NOMO-1 treated with DMSO at 0.1 percent for 48 hours (cell line): ENCODE results near the gene C6.
"Not testable (repeated sequence)": the region's sequence is repeated elsewhere in the genome, so short reads cannot be mapped to it uniquely, and the experiment has no call there.

Experiments used
- DNase-seq: peaks from one replicate; lab custom pipeline; 2025; ENCODE audit not compliant: unreplicated experiment; lab: John Stamatoyannopoulos, UW

Gene C6

GRCh38 chr5:41213340-41213739 is at the start of gene C6:
TSS of gene C6 (minus strand) at chr5:41213532. CDS start at chr5:41203230, 10,302 bp downstream.
- no peak for DNase-seq

GRCh38 chr5:41256400-41256799 is 43.1 kb upstream of the C6 start:
- no peak for DNase-seq

- no peak for DNase-seq
These were observed 39.8 kb upstream of the C6 start for GRCh38 chr5:41253109-41253508.

- DNase-seq = no peak
These were observed 38.7 kb upstream of the C6 start for GRCh38 chr5:41252036-41252435.

- DNase-seq = no peak
These were observed 37.1 kb upstream of the C6 start for GRCh38 chr5:41250351-41250987.

- no peak for DNase-seq
These were observed 33.8 kb upstream of the C6 start for GRCh38 chr5:41247135-41247534.

GRCh38 chr5:41246376-41246775 is 33.0 kb upstream of the C6 start:
- DNase-seq = no peak

- DNase-seq = no peak
These were observed 30.2 kb upstream of the C6 start for GRCh38 chr5:41243558-41243957.

GRCh38 chr5:41240985-41241384 is 27.7 kb upstream of the C6 start:
- DNase-seq = no peak

GRCh38 chr5:41240390-41240789 is 27.1 kb upstream of the C6 start:
- DNase-seq = no peak

- DNase-seq = no peak
These were observed 21.1 kb upstream of the C6 start for GRCh38 chr5:41234475-41234874.

- DNase-seq = no peak
These were observed 19.5 kb upstream of the C6 start for GRCh38 chr5:41232797-41233196.

GRCh38 chr5:41230276-41230675 is 16.9 kb upstream of the C6 start:
- not testable (repeated sequence) for DNase-seq

- no peak for DNase-seq
These were observed 10.6 kb upstream of the C6 start for GRCh38 chr5:41223962-41224361.

GRCh38 chr5:41219658-41220269 is 6.4 kb upstream of the C6 start:
- DNase-seq = no peak

GRCh38 chr5:41218929-41219657 is 5.8 kb upstream of the C6 start:
- DNase-seq = no peak

GRCh38 chr5:41214182-41214581 is 850 bp upstream of the C6 start:
- no peak for DNase-seq

GRCh38 chr5:41212935-41213334 is 397 bp downstream of the C6 start:
- no peak for DNase-seq

- no peak for DNase-seq
These were observed 1.9 kb downstream of the C6 start for GRCh38 chr5:41211417-41211816.

- not testable (repeated sequence) for DNase-seq
These were observed 7.9 kb downstream of the C6 start for GRCh38 chr5:41205475-41205874.

- DNase-seq = no peak
These were observed 10.3 kb downstream of the C6 start for GRCh38 chr5:41203033-41203432.

- DNase-seq = no peak
These were observed 12.1 kb downstream of the C6 start for GRCh38 chr5:41201082-41201772.
